Erythroblast (primary cell): ENCODE measurements around the gene IGLON5.

Experiments
- GATA1 ChIP-seq: IDR thresholded peaks from 2 replicates; pipeline ENCODE4 v1.6.1; 2011; ENCODE audit warnings: low read depth, mild to moderate bottlenecking, control low read depth, low read length, moderate library complexity
- POLR2A ChIP-seq: IDR thresholded peaks from 2 replicates; pipeline ENCODE4 v1.6.1; 2011; ENCODE audit warnings: mild to moderate bottlenecking, low read length

DNA sequence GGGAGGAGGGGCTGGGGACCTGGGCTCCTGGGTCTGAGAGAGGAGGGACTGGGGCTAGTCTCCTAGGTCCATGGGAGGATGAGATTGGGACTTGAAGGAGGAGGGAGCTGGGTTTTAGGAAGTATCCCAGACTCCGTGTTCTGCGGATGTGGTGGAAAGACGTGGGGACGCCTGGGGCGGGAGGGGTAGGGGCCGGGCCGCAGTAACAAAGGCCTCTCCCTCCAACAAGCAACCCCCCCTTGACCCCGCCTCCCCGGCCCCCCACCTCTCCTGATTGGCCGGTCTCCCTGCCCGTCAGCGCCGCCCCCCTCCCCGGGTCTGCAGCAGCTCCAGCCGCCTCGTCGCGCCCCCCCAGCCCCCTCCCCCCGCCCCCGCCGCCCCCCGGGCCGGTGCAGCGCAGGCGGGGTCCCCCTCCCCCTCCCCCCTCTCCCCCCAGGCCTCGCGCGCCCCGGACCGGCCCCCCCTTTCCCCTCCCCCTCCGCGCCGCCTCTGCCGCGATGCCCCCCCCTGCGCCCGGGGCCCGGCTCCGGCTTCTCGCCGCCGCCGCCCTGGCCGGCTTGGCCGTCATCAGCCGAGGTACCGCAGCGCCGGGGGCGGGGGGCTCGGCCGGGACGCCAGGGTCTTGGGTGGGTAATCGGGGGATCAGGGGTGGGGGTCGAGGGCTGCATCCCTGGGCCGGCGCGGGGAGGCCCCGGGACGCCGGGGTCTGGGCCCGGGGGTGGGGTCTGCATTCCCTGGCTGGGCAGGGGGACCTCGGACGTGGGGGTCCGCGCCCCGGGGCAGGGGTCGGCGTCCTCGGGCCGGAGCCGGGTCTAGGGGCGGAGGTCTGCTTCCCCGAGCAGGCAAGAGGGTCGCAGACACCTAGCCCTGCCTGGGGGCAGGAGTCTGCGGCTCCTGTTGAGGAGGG lies at the start of gene IGLON5:
- TF ChIP-seq POLR2A (no peak), GATA1 (no peak)
